HG02763 (cell line): ENCODE data around the gene LRP5.

ENCODE experiments used
- ATAC-seq: cut with Tn5 transposase; IDR thresholded peaks from one replicate; pipeline ENCODE4 v1.9.1; 2021; ENCODE audit warnings: mild to moderate bottlenecking, moderate library complexity; ENCODE audit not compliant: unreplicated experiment

Gene LRP5

GRCh38 chr11:68308068-68308467 is 4.3 kb upstream of the LRP5 start:
- no peak for ATAC-seq

GRCh38 chr11:68309621-68310185 is 2.7 kb upstream of the LRP5 start:
- no peak for ATAC-seq

- no peak for ATAC-seq
Observed at GRCh38 chr11:68311160-68312116, 953 bp upstream of the LRP5 start.

- peak; percentile 23 for ATAC-seq
Observed at GRCh38 chr11:68312780-68313573, 586 bp downstream of the LRP5 start.

GRCh38 chr11:68313574-68314202 is 1.3 kb downstream of the LRP5 start:
- ATAC-seq = no peak

- ATAC-seq = no peak
Observed at GRCh38 chr11:68314203-68315170, 2.1 kb downstream of the LRP5 start.

- ATAC-seq = no peak
Observed at GRCh38 chr11:68315171-68315920, 3.0 kb downstream of the LRP5 start.

GRCh38 chr11:68317147-68317785 is 4.9 kb downstream of the LRP5 start:
- no peak for ATAC-seq

GRCh38 chr11:68321293-68322051 is 9.1 kb downstream of the LRP5 start:
- no peak for ATAC-seq

GRCh38 chr11:68322052-68322430 is 9.7 kb downstream of the LRP5 start:
- no peak for ATAC-seq

GRCh38 chr11:68324241-68324640 is 11.8 kb downstream of the LRP5 start:
- no peak for ATAC-seq

GRCh38 chr11:68324695-68325094 is 12.3 kb downstream of the LRP5 start:
- ATAC-seq = no peak

- ATAC-seq = no peak
Observed at GRCh38 chr11:68325183-68325906, 13.0 kb downstream of the LRP5 start.

GRCh38 chr11:68325907-68326220 is 13.5 kb downstream of the LRP5 start:
- no peak for ATAC-seq

GRCh38 chr11:68326334-68327215 is 14.2 kb downstream of the LRP5 start:
- ATAC-seq = no peak

- ATAC-seq = no peak
Observed at GRCh38 chr11:68327586-68328370, 15.4 kb downstream of the LRP5 start.
